DOHH2 (cell line): Measurements from ENCODE around the gene ESX1.

Source experiments
- CTCF ChIP-seq: fragments of 200-600 bp; sonication (generic); IDR thresholded peaks from one replicate; pipeline ENCODE4 v1.5.1; 2014; ENCODE audit warnings: antibody characterized with exemption, mild to moderate bottlenecking, low read depth, low read length; ENCODE audit not compliant: poor library complexity, severe bottlenecking
- EZH2phosphoT487 ChIP-seq: fragments of 200-600 bp; sonication (generic); IDR thresholded peaks from 2 replicates; pipeline ENCODE4 v1.6.1; 2017; ENCODE audit warnings: borderline replicate concordance, mild to moderate bottlenecking, antibody characterized with exemption, low read length, moderate library complexity, mixed read lengths

DNA sequence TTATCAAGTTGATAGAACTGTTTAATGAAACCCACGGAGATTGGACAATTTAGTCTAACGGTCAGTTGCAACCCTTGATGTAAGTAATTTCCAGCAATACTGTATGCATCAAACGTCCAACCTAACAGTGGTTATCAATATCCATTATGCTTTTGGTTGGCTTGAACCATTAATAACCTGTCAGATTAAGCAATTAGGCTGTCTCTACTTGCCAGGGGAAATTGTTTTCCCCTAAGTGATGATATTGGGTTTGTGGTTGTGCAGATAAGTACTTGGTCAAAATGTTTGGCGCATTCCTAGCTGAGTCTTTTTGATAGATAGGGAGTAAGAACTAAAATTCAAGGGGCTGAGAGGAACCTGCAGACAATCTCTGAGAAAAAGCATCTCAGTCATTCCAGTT, 30.5 kb upstream of the ESX1 start:
- TF ChIP-seq CTCF (no peak), EZH2phosphoT487 (no peak)
